Ovary (tissue), 9 donors: ENCODE results near the gene TMOD3. TPM values are rescaled to one million over a fixed set of nuclear protein-coding genes. Genes with fewer than 3 reads are reported as not detected.

Source experiments
- DNase-seq, 5 donors: peaks; one replicate each; pipeline ENCODE4 v3.0.0-alpha.2; 2019 to 2020
- H3K27ac ChIP-seq, 2 donors: fragments of 200-600 bp; one replicate each; pipeline versions ENCODE4 v1.5.1 to v1.8.0; 2019 to 2022
- H3K27me3 ChIP-seq: fragments of 200-600 bp; one replicate; pipeline ENCODE4 v1.8.0; 2022
- H3K36me3 ChIP-seq: fragments of 200-600 bp; sonication (generic); one replicate; pipeline ENCODE4 v1.5.1; 2019
- H3K4me1 ChIP-seq: one replicate; pipeline ENCODE4 v1.8.1; 2013; ENCODE audit warnings: mild to moderate bottlenecking, moderate library complexity; ENCODE audit not compliant: insufficient read depth
- H3K4me3 ChIP-seq: fragments of 200-600 bp; sonication (generic); one replicate; pipeline ENCODE4 v1.5.1; 2017
- H3K9me3 ChIP-seq, 2 donors: fragments of 200-600 bp in 1 of 2; sonication (generic) in 1 of 2; one replicate each; pipeline versions ENCODE4 v1.5.1 to v1.8.1; 2013 to 2019; ENCODE audit warnings: mild to moderate bottlenecking in 1 of 2, moderate library complexity in 1 of 2
- CTCF ChIP-seq, 3 donors: fragments of 450-650 bp in 2 of 3; fragments of 200-600 bp in 1 of 3; IDR thresholded peaks; one replicate each; pipeline versions ENCODE4 v1.5.1 to v1.8.0; 2016 to 2022; ENCODE audit warnings: antibody characterized with exemption in 3 of 3, mild to moderate bottlenecking in 1 of 3
- EP300 ChIP-seq: sonication (generic); formaldehyde crosslinking; IDR thresholded peaks from one replicate; pipeline ENCODE4 v1.6.1; 2017; ENCODE audit warnings: antibody characterized with exemption
- POLR2A ChIP-seq: fragments of 450-650 bp; IDR thresholded peaks from one replicate; pipeline ENCODE4 v1.6.1; 2017; ENCODE audit warnings: antibody characterized with exemption, mild to moderate bottlenecking, moderate library complexity
- WGBS, 3 donors: extraction: QIAGEN DNeasy Blood & Tissue Kit in 1 of 3; methylation state at CpG; one replicate each; pipeline versions ENCODE4 v1.1.5 to v1.1.7; 2013 to 2017; 5-methylcytosine and 5-hydroxymethylcytosine counted together
- intact Hi-C, 4 donors: fragments of 100-400 bp; cut with DNase I; formaldehyde crosslinking; loops; one replicate each; pipeline versions ENCODE4 v1.11.0 to v1.15.1; 2022 to 2023
- polyA plus RNA-seq, 2 donors: library from polyadenylated mRNA; stranded (reverse); fragments of 200-250 nt in 1 of 2; fragments of 350-450 nt in 1 of 2; fragmentation: Illumina TruSeq in 1 of 2; extraction: RNeasy Lipid Tissue Mini Kit (QIAGEN cat#74804) in 1 of 2; gene quantifications; one replicate each; pipeline ENCODE4 v1.2.3, GENCODE V29; 2013 to 2014
- total RNA-seq, 7 donors: library from RNA; depleted of rRNA in 2 of 7; stranded (reverse); fragments of >200 nt in 2 of 7; fragmentation: NEBNext Ultra II Directional in 3 of 7; extraction: Animal tissue kit (Norgen Biotek cat#: 25700) in 3 of 7; gene quantifications; one replicate each; pipeline versions ENCODE4 v1.1.0 to v1.2.4, GENCODE V29; 2016 to 2023
- donor health status: DM: no; HTN: no; CAD: no; lungs with moderate emphysema.
- donor health status: DM: no; HTN: no; CAD: no.
- donor health status: Bipolar disorder and iron deficiency.
- donor health status: DM: yes; HTN: yes; CAD: no.
- donor health status: DM: no; HTN: no; CAD: no.
- donor health status: DM: yes; HTN: yes; CAD: no.

The TMOD3 gene
- total and polyA plus RNA-seq, 9 donors = 9.4 to 35.5 (median 24.1) TPM

GRCh38 chr15:51803965-51804364 is 25.5 kb upstream of the TMOD3 start:
- Histone ChIP-seq H3K27ac (no peak overlapping the region), H3K4me3 (no peak overlapping the region), H3K4me1 (no peaks in the 10 kb centered on the region), H3K27me3 (no peaks in the 10 kb centered on the region), H3K36me3 (no peaks in the 10 kb centered on the region), H3K9me3 (no peaks in the 10 kb centered on the region)
- 94 to 97% (median 95%) methylated on average over 2 of the region's 2 CpGs for WGBS, 3 donors
- intact Hi-C loops = no loop called here
- no peak for TF ChIP-seq CTCF (IDR thresholded peaks at IDR 0.05)
- TF ChIP-seq EP300 = no peak
- TF ChIP-seq POLR2A = no peak
- no peak for DNase-seq

- intact Hi-C loops = no loop called here
- H3K27ac ChIP-seq = no peak overlapping the region
- H3K36me3 ChIP-seq = no peaks in the 10 kb centered on the region
These were observed 23.3 kb upstream of the TMOD3 start for GRCh38 chr15:51806123-51806522.

GRCh38 chr15:51809457-51809856 is 20.0 kb upstream of the TMOD3 start:
- no peak for TF ChIP-seq EP300
- TF ChIP-seq POLR2A = no peak
- TF ChIP-seq CTCF (IDR thresholded peaks at IDR 0.05) = no peak
- Histone ChIP-seq H3K27ac (no peak overlapping the region), H3K9me3 (no peaks in the 10 kb centered on the region), H3K4me1 (no peaks in the 10 kb centered on the region), H3K4me3 (no peak overlapping the region), H3K27me3 (no peaks in the 10 kb centered on the region), H3K36me3 (no peaks in the 10 kb centered on the region)
- no peak for DNase-seq
- WGBS, 3 donors = 12 to 27% (median 17%) methylated on average over 1 of the region's 1 CpG
- intact Hi-C loops = no loop called here

More at GRCh38 chr15:51806123-51806522, 23.3 kb upstream of the TMOD3 start:
- H3K9me3 ChIP-seq = no peaks in the 10 kb centered on the region
- no peak for TF ChIP-seq POLR2A
- no peak for TF ChIP-seq EP300
- TF ChIP-seq CTCF (IDR thresholded peaks at IDR 0.05) = no peak
- no peak for DNase-seq
- WGBS, 3 donors = 41 to 80% (median 53%) methylated on average over 2 of the region's 2 CpGs
- H3K27me3 ChIP-seq = no peaks in the 10 kb centered on the region
- no peak overlapping the region for H3K4me3 ChIP-seq
- no peaks in the 10 kb centered on the region for H3K4me1 ChIP-seq

- no peaks in the 10 kb centered on the region for H3K36me3 ChIP-seq
- intact Hi-C loops = no loop called here
- no peaks in the 10 kb centered on the region for H3K9me3 ChIP-seq
- TF ChIP-seq POLR2A (no peak), CTCF (IDR thresholded peaks at IDR 0.05) (no peak), EP300 (no peak)
- no peak overlapping the region for H3K27ac ChIP-seq
- WGBS, 3 donors = 86 to 91% (median 90%) methylated on average over 2 of the region's 2 CpGs
- H3K4me1 ChIP-seq = no peaks in the 10 kb centered on the region
- no peak overlapping the region for H3K4me3 ChIP-seq
- no peaks in the 10 kb centered on the region for H3K27me3 ChIP-seq
- DNase-seq = no peak
These were observed 16.9 kb upstream of the TMOD3 start for GRCh38 chr15:51812598-51812997.
